ENCODE measurements around the gene TTN.
"Not testable (repeated sequence)": the region's sequence is repeated elsewhere in the genome, so short reads cannot be mapped to it uniquely, and the experiment has no call there.

TTN gene

DNA sequence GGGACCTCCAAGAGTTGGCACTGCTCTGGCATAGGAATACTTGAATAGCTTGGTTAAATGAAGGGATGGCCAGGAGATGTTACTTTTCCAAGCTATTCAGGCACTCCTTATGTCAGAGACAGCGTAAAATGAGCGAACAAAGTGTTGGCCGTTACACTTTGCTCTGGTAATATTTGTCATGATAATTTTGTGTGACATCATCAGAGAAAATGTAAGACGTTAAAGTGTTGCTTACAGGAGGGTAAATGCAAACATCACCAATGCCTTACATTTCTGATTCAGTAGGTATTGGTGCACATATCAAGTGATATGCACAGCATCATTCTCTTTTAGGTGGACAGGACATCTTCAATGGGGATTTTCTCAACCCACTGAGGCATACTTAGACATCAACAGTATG, 281.0 kb downstream of the TTN start:
- no peak for FAIRE-seq

DNA sequence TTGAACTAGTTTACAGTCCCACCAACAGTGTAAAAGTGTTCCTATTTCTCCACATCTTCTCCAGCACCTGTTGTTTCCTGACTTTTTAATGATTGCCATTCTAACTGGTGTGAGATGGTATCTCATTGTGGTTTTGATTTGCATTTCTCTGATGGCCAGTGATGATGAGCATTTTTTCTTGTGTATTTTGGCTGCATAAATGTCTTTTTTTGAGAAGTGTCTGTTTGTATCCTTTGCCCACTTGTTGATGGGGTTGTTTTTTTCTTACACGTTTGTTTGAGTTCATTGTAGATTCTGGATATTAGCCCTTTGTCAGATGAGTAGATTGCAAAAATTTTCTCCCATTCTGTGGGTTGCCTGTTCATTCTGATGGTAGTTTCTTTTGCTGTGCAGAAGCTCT, 281.8 kb downstream of the TTN start:
- not testable (repeated sequence) for FAIRE-seq

DNA sequence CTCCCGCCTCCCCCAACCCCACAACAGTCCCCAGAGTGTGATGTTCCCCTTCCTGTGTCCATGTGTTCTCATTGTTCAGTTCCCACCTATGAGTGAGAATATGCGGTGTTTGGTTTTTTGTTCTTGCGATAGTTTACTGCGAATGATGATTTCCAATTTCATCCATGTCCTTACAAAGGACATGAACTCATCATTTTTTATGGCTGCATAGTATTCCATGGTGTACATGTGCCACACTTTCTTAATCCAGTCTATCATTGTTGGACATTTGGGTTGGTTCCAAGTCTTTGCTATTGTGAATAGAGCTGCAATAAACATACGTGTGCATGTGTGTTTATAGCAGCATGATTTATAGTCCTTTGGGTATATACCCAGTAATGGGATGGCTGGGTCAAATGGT, 282.2 kb downstream of the TTN start:
- FAIRE-seq: not testable (repeated sequence)

DNA sequence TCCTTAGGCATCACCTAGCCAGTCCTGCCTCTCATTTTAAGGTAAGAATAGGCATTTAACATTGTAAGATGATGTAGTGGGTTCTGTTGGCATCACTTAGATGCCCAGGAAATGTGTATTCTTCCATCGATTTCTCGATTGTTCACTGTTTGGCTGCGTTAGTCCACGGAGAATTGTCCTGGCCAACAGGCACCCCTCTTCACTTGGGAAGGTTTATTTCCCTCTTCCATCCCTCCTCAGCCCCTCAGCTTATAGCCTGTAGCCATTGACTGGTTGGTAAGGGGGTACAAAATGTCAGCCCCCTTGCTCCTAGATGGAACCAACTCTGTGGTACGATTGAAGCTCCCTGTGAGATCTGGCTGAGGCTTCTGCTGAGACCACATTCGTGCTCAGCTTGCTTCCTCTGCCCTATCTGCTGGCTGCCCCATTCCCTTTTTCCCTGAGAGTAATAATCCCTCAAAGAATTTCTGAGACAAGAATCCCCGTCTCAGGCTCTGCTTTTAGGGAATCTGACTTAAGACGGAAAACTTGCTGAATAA, 283.6 kb downstream of the TTN start:
- FAIRE-seq: no peak

DNA sequence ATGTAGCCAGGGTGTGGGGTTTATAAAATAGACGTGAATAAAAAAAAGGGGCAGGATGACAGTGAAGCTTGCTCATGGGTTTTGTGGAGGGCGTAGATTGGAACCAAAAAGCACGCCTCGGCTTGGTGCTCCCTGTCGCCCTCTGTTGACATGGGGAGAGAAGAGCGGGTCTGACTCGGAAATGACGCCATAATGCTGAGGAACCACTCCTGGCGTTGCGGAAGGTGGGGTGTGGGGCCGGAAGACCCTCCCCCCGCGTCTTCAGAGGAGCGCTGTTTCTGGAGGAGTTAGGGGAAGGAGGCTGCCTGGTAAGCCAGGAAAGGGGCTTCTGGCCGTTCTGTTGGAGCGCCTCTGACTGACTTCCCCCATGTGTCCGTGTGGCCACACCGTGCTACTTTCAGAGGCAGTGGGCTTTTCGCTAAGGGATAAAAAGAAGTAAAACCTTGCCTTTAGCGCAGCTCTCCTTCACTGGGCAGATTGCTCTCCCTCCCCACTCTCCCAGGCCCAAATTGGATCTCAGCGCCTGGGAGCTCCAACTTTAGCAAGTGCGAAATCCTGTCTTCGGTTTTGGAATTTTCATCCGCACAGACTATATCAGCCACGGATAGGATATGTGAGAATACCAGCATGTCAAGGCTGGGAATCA, 284.1 kb downstream of the TTN start:
- FAIRE-seq: no peak

DNA sequence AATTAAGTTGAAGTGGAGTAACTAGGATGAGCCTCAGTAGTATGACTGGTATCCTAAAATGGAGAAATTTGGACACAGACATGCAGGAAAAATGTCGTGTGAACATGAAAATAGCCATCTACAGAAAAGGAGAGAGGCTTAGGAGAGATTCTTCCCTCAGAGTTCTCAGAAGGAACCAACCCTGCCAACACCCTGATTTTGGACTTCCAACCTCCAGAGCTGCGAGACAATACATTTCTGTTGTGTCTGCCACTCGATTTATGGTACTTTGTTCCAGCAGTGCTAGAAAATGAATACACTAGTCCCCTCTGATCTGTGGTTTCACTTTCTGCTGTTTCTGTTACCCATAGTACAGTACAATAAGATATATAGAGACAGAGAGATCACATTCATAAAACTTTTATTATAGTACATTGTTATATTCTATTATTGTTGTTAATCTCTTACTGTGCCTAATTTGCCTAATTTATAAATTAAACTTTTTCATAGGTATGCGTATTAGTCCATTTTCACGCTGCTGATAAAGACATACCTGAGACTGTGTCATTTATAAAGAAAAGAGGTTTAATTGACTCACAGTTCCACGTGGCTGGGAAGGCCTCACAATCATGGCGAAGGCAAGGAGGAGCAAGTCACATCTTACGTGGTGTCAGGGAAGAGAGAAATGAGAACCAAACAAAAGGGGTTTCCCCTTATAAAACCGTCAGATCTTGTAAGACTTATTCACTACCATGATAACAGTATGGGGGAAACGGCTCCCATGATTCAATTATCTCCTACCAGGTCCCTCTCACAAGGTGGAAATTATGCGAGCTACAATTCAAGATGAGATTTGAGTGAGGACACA, 285.7 kb downstream of the TTN start:
- FAIRE-seq: no peak

DNA sequence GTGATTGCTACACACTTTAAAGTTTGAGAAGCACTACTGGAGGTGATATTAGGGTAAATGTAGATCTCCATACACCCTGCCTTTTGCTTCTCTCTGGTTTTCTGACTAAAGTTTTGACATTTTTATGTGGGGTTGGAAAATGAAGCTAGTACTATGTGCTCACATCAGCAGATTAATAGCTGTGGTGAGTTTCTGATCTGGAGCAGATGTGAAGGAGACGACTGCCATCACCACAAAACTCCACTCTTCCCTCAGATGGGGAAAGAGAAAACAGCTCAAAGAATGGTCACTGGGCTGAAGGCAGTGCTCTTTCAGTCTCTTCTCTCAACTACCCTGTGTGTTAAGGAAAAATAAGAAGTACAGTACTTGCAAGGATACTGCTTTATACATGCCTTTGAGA, 289.7 kb downstream of the TTN start:
- FAIRE-seq: no peak

DNA sequence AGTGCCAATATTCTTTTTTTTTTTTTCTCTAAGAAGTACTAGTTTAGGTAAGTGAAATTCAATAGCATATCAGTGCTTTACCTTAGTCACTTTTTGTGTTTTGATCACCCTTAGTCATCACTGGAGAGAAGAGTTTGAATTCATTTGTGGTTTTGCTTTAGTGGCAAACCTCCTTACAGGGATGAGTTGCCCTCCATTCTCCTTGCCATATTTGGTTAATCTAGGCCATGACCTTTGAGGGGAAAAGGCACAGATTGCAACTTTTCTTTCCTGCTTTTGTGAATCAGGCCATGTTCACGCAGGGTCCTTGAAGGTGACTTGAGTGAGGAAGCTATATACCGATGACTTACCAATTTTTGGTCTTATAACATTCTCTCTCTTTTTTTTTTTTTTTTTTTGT, 292.6 kb downstream of the TTN start:
- no peak for FAIRE-seq

DNA sequence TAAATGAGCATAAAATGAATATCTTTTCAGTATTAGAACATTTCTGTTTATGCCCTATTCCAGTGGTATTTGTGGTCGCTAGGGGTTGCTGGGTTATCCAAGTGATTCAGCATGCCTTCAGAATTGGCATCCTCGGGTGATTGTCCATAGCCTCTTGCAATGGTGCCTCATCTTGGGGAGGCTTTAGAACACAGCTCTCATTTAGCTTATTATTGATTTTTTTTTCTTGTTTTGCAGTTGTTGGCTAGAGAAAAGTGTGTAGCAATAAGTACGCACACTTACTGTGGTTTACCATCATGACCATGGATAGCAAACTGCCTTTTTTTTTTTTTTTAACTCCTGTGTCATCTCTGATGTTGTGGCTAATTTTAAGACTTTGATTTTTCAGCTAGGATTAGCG, 293.3 kb downstream of the TTN start:
- no peak for FAIRE-seq

DNA sequence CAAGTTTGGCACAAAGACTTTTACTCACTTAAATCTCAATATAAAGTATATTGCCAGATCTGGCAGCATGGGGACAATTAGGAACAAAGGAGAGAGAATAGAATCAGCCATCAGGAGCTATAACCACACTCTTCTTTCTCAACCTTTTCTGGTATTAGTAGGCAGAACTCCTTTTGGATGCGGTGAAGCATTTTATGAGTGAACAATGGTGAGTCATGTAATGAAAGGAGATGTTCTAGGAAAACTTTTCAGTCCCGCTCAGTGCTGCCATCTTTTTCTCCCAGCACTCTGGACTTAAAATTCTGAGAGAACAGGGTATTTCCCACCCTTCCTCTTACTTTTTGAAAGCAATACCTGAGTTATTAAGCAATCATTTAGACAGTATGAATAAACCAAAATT, 294.7 kb downstream of the TTN start:
- FAIRE-seq: no peak

DNA sequence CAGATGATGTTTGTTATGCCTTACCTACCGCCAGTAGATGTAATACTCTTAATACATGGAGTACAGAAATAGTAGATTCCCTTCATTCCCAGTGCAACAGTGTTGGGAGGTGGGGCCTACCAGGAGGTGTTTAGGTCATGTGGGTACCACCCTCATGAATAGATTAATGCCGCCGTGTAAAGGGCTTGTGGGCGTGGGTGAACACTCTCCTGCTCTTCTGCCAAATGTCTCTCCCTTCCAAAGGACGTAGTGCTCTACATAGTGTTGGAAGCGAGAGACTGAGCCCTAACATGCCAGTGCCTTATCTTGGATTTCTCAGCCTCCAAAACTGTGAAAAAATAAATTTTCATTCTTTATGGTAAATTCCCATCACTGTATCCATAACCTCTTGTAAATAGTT, 296.8 kb downstream of the TTN start:
- no peak for FAIRE-seq

DNA sequence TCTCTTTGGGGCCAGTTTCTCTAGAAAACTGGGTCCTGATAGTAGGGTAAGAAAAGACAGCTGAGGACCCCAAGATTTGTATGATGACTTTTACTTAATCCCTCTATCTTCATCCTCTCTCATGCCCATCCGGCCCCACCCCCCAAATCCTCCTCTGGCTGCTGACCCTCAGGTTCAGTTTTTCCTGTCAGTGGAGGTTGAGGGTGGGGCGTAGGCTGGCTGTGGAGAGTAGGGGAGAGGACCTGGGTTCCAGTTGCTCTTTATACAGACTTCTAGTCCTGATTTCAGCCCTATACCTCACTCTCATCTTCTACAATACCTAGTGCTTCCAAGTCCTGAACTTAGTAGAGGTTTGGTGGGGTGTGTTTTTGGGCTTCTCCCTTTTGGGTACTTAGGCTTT, 298.6 kb downstream of the TTN start:
- FAIRE-seq: no peak

DNA sequence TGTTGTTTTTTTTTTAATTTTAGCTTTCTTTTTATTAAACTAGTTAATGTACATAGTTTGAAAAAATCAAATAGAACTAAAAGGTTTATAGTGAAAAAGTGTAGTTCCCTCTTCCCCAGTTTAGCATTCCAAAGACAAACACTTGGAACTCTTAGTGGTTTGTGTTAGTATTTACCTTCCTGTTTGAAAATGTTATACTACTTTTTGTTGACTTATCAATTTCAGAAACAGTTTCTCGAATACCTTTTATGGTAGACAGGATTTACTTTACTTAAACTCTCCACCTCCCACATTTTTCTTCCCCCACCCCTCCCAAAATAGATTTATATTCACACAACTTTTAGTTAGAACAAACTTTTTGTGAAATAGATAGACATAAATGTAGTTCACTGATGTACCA, 300.3 kb downstream of the TTN start:
- FAIRE-seq: no peak

DNA sequence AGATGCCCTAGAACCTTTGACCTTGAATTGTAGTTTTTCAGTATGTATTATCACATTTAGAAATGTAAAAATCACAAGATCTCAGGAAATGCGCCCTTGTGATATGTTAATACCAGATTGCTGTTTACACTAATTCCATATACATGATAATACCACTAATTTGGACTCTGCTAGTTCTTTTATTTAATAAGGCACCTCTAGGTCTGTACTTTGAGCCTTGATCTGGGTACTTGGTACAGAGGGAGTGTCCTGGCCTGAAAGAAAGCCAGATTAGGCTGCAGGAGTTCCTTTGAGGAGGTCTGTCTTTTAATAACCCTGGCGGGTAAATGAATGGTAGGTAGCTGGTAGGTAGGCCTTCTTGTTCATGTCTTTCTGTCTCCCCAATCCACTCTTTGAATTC, 300.7 kb downstream of the TTN start:
- FAIRE-seq: no peak

DNA sequence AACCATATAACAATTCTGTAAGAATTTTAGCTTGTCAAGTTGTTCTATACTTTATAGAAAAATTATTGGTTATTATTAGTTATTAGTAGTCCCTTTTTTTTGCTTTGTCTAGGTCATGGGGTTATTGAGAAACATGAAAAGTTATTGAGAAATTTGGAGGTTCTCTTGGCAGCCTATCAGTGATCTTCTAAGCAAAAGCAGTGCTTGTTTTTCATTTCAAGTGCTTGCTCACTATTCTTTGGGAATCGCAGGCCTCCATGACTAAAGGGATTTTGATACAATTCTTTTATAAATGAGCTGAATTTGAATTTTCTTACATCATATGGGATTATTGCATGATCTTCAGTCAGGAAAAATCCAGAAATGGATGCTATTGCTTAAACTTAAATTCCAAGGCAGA, 301.1 kb downstream of the TTN start:
- no peak for FAIRE-seq

DNA sequence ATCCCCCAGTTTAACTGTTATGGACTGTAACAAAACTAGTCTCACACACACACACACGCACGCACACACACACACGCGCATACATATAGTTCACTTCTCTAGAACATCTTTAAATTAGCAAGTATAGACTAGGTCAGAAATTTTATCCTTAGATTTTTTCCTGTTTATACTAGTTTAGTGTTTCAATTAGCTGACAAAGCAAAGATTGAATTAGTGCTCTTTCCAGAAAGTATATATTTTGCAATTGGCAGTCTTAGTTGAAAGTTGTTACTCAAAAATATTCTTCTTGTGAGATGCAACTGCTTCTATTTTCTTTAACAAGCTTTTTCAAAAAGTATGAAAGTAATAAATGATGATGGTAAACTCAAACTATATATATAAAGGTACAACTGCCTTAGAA, 304.5 kb downstream of the TTN start:
- no peak for FAIRE-seq

DNA sequence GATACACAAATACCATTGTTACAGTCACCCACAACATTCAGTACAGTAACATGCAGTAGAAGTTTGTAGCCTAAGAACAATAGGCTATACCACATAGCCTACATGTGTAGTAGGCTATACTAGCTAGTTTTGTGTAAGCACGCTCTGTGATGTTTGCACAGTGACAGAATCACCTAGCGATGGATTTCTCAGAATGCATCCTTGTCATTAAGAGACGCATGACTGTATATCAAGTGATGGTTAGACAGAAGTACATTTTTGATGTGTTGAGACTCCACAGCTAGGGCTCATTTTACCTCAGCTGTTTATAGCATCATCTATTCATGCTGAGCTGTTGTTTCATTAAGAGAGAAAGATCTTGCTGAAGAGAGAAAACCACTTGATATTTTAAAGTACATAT, 307.6 kb downstream of the TTN start:
- FAIRE-seq: no peak

DNA sequence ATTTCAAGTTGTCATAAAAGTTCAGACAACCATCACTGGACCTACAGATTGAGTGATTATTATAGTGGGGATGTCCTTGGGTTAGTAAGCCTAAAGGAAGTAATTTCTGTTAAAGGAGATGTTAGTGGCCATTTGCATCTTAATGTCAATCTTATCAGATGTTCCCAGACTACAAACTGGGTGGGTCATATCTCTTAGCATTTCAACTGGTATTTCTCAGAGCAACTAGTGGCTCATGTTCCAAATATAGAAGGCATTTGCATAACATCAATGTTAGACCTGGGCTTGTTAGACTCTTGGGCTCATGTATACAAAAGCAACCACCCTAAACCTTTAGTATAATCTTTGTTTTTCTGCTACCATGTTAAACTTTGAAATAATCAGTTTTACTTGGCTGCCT, 309.1 kb downstream of the TTN start:
- no peak for FAIRE-seq

DNA sequence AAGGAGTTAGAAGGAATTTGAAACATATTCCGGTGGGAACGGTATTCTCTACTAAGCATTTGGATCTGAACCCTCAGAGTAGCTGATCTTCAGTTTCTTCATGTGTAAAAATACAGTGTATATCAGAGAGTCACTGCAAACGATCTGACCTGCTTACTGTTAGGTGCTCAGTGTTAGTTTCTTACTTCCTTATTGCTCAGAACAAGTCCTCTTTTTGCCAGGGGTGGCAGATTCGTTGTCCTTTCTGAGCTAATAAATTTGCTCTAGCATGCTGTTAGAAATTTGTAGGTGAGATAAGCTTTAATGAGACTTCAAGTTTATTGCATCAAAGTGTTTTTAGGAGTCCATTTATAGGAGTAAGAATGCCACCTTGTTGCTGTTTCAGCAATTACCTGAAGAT, 311.2 kb downstream of the TTN start:
- no peak for FAIRE-seq

DNA sequence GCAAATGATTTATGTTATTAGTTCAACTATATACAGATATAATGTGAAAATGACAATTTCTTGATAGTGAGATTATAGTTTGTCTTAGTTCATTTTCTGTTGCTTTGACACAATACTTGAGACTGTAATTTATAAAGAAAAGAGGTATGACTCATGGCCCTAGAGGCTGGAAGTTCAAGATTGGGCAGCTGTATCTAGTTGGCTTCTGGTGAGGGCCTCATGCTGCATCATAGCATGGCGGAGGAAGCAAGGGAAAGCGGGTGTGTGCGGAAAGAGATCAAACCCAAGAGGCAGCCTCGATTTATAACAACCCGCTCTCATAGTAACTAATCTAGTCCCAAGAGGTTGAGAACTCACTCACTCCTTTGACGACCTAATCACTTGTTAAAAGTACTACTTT, 315.6 kb downstream of the TTN start:
- no peak for FAIRE-seq

DNA sequence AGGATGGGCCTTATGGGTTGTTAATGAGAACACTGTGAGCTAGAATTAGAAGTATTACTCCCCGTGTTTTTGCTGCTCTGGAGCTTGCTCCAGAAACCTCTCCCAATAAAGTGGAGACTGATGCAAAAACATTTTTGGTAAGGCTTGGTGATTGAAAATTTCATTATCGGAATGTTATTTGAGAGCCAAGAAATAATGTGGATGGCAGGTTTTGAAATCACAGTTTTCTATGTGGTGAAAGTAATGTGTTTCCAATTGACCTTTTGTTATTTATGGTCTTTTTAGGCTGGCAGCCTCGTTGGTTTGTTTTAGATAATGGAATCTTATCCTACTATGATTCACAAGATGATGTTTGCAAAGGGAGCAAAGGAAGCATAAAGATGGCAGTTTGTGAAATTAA, 321.9 kb downstream of the TTN start:
- FAIRE-seq: no peak

DNA sequence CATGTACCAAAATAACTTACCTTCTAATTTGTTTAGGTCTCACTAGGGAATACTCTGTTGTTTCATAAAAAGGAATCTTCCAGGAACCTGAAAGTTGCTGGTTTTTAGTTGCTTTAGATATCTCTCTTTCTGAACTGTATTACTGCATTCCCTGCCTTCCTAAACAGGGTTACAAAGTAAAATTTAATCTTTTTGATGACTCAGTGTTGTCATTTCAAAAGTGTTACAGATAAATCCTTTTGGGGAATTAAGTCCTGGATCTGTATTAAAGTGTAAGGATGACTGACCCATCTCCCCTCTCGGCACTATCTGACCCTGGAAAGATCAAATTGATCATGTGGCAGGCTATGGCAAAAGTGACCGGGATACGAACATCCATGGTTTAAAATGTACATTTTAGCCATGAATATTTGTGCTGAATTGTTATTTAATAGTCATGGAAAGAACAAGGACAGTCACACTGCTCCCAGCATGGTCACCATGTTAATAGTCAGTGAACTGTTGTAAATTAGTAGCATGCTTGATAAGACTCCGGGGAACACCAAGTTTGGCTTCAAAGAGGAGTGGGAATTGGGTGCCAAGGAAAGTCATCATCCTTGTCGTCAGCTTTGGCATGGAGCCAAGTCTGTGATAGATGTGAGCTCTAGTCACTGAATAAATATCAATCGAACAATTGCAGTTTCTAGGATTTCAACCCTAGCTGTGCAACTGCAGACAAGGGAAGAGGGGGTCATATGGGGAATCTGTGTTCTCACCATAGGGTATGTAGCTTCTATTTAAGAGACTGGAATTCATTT, 322.8 kb downstream of the TTN start:
- no peak for FAIRE-seq

DNA sequence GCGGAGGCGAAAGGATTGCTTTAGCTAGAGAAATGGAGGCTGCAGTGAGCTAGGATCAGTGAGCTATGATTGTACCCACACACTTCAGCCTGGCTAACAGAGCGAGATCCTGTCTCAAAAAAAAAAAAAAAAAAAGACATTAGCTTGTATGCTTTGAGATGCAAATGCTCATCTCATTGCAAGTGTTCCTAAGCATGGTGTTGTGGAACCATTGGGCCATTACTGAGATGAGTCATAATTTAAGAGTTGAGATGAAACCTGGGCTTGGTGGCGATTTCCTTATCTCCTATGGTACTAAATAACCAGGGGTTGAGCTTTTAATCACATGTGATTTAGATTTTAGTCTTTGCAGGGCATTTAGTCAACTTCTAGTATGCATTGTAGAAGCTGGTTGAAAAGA, 324.8 kb downstream of the TTN start:
- no peak for FAIRE-seq
